Astrocyte of the spinal cord (primary cell): ENCODE measurements around the gene CR1L.

Source experiments
- DNase-seq: peaks from one replicate; pipeline ENCODE4 v3.0.0; 2011; ENCODE audit warnings: low read depth, low spot score
- H3K4me3 ChIP-seq: 2 replicates; pipeline ENCODE4 v1.5.1; 2011; ENCODE audit warnings: low read depth, mild to moderate bottlenecking, low read length, moderate library complexity
- in situ Hi-C: cut with HindIII; loops from 2 replicates; pipeline ENCODE4 v1.10.0; 2017; ENCODE audit warnings: low sequenced_read_pairs
- TF ChIP-seq, protein P1 (sequence below): IDR thresholded peaks from 2 replicates; pipeline ENCODE4 v1.5.1; 2012; ENCODE audit warnings: low read depth, mild to moderate bottlenecking, low read length, inconsistent platforms

The CR1L gene

GRCh38 chr1:207648334-207649209 is 3.6 kb downstream of the CR1L start:
- no peak overlapping the region for H3K4me3 ChIP-seq
- no peak for DNase-seq
- in situ Hi-C loops = no loop called here
- TF ChIP-seq, protein P1, sequence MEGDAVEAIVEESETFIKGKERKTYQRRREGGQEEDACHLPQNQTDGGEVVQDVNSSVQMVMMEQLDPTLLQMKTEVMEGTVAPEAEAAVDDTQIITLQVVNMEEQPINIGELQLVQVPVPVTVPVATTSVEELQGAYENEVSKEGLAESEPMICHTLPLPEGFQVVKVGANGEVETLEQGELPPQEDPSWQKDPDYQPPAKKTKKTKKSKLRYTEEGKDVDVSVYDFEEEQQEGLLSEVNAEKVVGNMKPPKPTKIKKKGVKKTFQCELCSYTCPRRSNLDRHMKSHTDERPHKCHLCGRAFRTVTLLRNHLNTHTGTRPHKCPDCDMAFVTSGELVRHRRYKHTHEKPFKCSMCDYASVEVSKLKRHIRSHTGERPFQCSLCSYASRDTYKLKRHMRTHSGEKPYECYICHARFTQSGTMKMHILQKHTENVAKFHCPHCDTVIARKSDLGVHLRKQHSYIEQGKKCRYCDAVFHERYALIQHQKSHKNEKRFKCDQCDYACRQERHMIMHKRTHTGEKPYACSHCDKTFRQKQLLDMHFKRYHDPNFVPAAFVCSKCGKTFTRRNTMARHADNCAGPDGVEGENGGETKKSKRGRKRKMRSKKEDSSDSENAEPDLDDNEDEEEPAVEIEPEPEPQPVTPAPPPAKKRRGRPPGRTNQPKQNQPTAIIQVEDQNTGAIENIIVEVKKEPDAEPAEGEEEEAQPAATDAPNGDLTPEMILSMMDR = no peak

GRCh38 chr1:207649210-207649753 is 4.3 kb downstream of the CR1L start:
- in situ Hi-C loops = no loop called here
- TF ChIP-seq, protein P1 = no peak
- DNase-seq = no peak
- H3K4me3 ChIP-seq = no peak overlapping the region

DNA sequence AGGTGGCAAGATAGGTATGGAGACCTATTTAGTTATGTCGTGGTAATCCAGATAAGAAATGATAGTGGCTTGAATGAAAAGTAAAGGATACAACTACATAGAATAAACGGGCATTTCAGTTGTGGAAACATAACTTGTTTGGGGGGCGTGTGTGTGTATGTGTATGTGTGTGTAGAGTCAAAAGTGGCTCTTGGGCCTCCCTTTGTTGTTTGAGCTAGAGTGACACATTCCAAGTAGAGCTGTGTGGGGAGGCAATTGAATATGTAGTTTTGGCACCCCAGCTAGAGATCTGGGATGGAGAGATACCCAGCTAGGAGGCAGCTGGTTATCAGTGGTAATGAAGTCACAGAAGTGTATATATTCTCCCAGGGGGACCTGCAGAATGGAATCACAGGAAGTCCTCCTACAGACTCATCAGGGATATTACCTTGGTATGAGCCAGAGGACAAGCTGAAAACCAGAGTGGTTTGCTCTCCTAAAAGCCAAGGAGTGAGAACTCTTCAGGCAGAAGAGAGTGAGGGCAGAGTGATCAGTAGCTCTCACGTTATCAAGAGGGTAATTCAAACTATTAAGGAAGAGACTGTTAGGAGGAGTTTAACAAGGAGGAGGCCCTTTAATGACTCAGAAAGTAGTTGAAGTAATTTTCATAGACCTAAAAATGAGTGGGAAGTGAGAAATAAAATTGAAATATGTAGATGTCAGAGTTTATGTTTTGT is 5.1 kb downstream of the CR1L start:
- TF ChIP-seq, protein P1 = no peak
- DNase-seq = no peak
- in situ Hi-C loops = no loop called here

DNA sequence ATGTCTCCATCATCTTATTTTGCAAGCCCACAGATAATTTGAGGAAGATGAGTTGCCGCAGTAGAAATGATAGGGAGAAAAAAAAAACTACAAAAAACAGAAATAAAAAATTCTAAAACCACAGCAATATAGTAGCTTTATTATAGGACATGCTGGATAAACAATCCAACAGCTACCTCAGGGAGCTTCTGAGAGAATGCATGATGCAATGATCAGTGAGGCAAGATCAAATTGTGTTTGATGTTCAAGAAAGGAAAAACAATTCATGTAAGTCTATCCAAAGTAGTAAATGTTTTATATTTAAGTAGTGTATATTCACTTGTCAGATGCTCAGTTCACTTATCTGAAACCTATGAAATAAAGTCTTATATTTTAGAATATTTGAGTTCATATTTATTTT is 6.7 kb downstream of the CR1L start:
- DNase-seq = no peak
- in situ Hi-C loops = no loop called here
- H3K4me3 ChIP-seq = no peak overlapping the region
- TF ChIP-seq, protein P1 = no peak

More for the DNA sequence above, 5.1 kb downstream of the CR1L start:
- H3K4me3 ChIP-seq = no peak overlapping the region

GRCh38 chr1:207654320-207654719 is 9.4 kb downstream of the CR1L start:
- no peak overlapping the region for H3K4me3 ChIP-seq
- no peak for DNase-seq
- in situ Hi-C loops = no loop called here
- TF ChIP-seq, protein P1 = peak; percentile 19

DNA sequence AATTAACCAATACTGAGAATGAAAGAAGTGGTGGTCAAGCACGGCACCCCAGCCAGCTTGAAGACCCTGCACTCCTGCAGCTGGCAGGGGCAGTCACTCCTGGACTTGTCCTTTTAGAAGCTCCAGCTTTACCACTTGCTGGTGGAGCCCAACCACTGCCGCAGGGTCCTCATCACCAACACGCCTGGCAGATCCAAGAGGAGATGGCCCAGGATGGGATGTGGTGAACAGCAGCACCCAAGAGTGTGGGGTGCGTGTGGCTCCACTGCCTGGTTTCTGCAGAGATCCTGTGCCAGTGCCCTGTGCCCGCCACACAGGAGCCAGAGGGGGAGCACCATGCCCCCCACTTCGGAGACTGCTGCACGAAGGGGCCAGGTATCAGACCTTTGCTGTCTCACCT is 13.5 kb downstream of the CR1L start:
- in situ Hi-C loops = no loop called here

More for the DNA sequence above, 13.5 kb downstream of the CR1L start:
- H3K4me3 ChIP-seq = no peak overlapping the region
- TF ChIP-seq, protein P1 = no peak
- no peak for DNase-seq
